ENCODE measurements around the gene RNF208.
"Not testable (repeated sequence)": the region's sequence is repeated elsewhere in the genome, so short reads cannot be mapped to it uniquely, and the experiment has no call there.

The RNF208 gene

GRCh38 chr9:137252555-137253506 is 30.8 kb upstream of the RNF208 start:
- no peak for DNase-seq

- DNase-seq: no peak
These were observed 29.6 kb upstream of the RNF208 start for GRCh38 chr9:137251490-137252268.

GRCh38 chr9:137251194-137251461 is 29.1 kb upstream of the RNF208 start, which contains the start of gene STPG3:
Gene STPG3, plus strand, starts transcription at chr9:137251286. Its CDS starts 1 bp downstream, at chr9:137251287.
- DNase-seq: no peak

- DNase-seq: no peak
These were observed 28.5 kb upstream of the RNF208 start for GRCh38 chr9:137250329-137251193.

GRCh38 chr9:137247916-137248175 is 25.8 kb upstream of the RNF208 start:
- no peak for DNase-seq

GRCh38 chr9:137247135-137247915 is 25.3 kb upstream of the RNF208 start:
- no peak for DNase-seq

GRCh38 chr9:137245450-137246421 is 23.7 kb upstream of the RNF208 start:
- no peak for DNase-seq

- no peak for DNase-seq
These were observed 22.7 kb upstream of the RNF208 start for GRCh38 chr9:137244486-137245449.

GRCh38 chr9:137243626-137244485 is 21.8 kb upstream of the RNF208 start:
- no peak for DNase-seq

GRCh38 chr9:137243266-137243625 is 21.2 kb upstream of the RNF208 start:
- DNase-seq: not testable (repeated sequence)

GRCh38 chr9:137242269-137243203 is 20.5 kb upstream of the RNF208 start:
- DNase-seq: no peak

- DNase-seq: no peak
These were observed 19.6 kb upstream of the RNF208 start for GRCh38 chr9:137241490-137242268.

GRCh38 chr9:137240841-137241489 is 18.9 kb upstream of the RNF208 start, which contains the start of gene TUBB4B:
Gene TUBB4B, plus strand, starts transcription at chr9:137241287. Its CDS starts 74 bp downstream, at chr9:137241361.
- DNase-seq: peak; percentile 100

GRCh38 chr9:137240318-137240840 is 18.3 kb upstream of the RNF208 start:
- peak; percentile 83 for DNase-seq

GRCh38 chr9:137239541-137240200 is 17.6 kb upstream of the RNF208 start:
- DNase-seq: not testable (repeated sequence)
